NCI-H1694 treated with DMSO at 0.1 percent for 48 hours (cell line): ENCODE results near the gene RTL5.
"Not testable (repeated sequence)": the region's sequence is repeated elsewhere in the genome, so short reads cannot be mapped to it uniquely, and the experiment has no call there.

Experiments used
- DNase-seq: peaks from one replicate; lab custom pipeline; 2025; lab: John Stamatoyannopoulos, UW

The RTL5 gene

GRCh38 chrX:72131317-72132294 lies at the start of gene RTL5:
TSS of gene RTL5 (minus strand) at chrX:72131915.
- DNase-seq, result peak; percentile 89

DNA sequence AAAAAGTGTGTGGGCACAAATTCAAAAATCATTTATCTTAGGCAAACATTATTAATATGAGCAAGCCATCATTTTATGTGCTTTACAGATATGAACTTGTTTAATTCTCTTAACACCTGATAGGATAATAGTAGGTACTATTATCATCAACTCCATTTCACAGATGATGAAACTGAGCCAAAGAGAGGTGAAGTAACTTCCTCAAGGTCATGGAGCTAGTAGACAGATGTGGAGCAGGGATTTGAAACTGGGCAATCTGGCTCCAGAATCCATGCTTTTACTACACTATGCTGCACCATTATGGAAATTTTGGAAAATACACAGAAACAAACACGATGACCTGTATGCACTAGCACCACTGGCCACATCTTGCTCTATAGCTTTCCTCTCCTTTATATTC lies 48.8 kb upstream of the RTL5 start:
- DNase-seq, result peak; percentile 44

DNA sequence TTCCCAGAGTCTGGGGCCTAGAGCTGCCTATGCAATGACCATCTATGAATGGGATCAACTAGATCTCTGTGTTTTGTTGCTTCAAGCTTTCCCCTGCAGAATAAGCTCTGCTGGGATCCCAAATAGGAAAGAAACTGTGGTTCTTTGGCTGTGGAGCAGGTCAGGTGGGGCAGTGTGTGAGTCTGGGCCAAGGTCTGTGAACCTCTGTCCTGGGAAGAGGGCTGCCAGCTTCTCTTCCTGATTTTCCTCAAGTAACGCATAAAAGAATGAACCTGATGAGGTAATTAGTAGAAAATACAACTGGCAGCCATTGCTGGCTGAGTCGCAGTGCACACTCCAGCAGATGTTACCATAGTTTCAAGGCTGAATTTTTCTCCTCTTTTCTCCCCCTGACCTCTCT lies 45.3 kb upstream of the RTL5 start:
- no peak for DNase-seq

GRCh38 chrX:72176289-72176688 lies 44.6 kb upstream of the RTL5 start:
- DNase-seq, result not testable (repeated sequence)

DNA sequence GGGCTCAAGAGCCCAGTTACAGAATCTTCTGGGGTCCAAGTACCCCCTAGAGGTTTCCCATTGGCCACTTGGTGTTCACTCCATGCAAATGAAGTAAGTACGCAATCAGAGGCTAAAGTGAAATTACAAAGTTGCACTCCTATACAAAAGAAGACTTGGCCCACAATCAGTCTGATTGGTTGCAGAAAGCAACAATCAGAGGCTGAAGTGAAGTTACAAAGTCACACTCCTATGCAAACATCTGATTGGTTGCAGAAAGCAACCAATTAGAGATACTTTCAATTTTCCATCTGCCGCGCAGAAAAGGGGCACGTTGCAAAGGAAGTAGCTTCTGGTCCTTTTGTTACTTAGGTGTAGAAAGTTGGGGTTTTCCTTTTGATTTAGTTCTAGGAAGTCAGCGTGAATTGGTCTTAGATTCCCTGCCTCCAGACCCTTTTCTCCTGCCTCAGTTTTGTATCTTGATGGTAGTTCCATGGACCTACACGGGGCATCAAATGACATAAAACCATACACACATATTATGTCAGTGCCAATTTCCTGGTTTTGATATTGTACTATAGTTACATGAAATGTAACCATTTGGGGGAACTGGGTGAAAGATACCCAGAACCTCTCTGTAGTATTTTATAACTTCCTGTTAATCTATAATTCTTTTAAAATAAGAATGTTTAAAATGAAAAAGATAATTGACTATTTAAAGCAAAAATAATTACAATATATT lies 37.5 kb upstream of the RTL5 start:
- no peak for DNase-seq

GRCh38 chrX:72165551-72165950 lies 33.8 kb upstream of the RTL5 start:
- DNase-seq, result no peak

DNA sequence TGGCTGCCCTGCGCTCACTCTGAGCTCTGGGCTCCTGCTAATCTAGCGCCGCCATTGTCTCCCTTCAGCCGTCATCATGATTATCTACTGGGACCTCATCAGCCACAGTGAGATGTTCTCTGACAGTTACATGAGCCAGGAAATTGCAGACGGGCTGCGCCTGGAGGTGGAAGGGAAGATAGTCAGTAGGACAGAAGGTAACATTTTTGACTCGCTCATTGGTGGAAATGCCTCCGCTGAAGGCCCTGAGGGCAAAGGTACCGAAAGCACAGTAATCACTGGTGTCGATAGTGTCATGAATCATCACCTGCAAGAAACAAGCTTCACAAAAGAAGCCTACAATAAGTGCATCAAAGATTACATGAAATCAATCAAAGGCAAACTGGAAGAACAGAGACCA lies 28.1 kb upstream of the RTL5 start:
- DNase-seq, result no peak

- DNase-seq, result no peak
Measured at GRCh38 chrX:72158773-72159172, 27.1 kb upstream of the RTL5 start.

GRCh38 chrX:72146527-72146926 lies 14.8 kb upstream of the RTL5 start:
- no peak for DNase-seq

DNA sequence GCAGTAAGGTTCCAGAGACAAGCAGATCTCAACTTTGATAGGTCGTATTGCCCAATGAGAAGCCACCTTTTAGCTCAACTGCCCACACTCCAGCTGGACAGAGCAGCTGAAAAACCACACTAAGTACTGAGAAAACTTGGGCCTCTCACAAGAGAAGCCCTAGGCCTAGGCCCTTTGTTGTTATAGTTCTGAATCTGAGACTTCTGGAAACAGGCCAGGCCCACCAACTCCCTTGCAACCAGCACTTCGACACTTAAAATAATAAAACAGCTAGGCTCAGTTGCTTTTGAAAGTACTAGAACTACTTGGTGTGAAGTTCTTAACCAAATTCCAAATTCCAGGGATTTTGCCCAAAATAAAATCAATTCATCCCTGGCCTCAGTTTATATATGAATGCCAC lies 13.5 kb upstream of the RTL5 start:
- no peak for DNase-seq

DNA sequence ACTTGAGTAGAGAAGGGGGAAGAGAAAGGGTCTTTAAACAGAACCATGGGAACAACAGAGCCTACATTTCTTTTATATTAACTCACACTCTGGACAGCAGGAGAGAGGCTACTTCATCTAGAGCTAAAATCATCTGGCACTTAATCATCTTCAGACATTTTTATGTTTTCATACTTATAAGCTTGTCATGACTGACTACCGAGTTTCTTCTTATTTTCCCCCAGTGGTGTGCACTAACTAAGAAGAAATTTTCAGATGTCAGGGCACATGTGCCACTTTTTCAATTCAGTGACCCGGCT lies 11.8 kb upstream of the RTL5 start:
- DNase-seq, result no peak

GRCh38 chrX:72142794-72143608 lies 11.3 kb upstream of the RTL5 start:
- peak; percentile 65 for DNase-seq

DNA sequence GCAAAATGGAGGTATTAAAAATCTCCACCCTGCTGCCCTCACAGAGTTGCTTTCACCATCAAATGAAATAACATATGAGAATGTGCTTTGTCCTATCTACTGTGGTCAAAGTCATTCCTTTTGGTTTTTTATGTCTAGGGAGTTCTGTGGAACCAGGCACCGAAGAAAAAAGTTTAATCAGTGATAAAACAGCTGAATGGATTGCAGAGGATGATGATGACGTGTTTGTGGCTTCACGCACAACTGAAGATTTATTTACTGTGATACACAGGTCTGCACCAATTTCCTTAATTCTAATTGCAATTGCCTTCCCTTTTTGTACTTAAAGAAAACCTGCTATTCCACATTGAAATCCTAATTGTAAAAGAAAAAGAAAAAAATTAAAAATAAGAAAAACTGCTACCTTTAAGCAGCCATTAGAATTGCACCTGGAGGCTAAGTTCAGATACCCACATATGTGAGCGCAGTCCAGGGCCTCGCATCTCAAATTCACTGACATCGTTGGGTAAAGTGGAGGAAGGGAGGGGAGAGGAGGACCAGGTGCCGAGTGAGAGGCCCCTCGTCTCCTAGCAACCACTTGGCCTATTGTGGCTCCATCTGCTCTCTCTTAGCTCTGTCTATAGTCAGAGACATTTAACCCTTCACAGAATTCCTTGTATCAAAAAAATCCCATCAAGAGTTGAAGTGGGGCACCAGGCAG lies 10.5 kb upstream of the RTL5 start:
- peak; percentile 97 for DNase-seq

- DNase-seq, result no peak
Measured at GRCh38 chrX:72141372-72142004, 9.8 kb upstream of the RTL5 start.

DNA sequence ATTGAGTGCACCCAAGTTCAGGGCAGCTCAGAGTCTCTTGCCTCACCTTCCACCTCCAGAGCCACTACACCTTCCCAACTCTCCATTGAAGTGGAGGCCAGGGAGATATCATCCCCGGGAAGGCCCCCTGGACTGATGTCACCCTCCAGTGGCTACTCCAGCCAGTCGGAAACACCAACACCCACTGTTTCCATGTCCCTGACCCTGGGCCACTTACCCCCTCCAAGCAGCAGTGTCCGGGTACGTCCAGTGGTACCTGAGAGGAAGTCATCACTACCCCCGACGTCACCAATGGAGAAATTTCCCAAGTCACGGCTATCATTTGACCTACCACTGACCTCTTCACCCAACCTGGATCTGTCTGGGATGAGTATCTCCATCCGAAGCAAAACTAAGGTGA lies 7.8 kb upstream of the RTL5 start:
- no peak for DNase-seq

GRCh38 chrX:72137846-72138495 lies 6.3 kb upstream of the RTL5 start:
- peak; percentile 28 for DNase-seq

DNA sequence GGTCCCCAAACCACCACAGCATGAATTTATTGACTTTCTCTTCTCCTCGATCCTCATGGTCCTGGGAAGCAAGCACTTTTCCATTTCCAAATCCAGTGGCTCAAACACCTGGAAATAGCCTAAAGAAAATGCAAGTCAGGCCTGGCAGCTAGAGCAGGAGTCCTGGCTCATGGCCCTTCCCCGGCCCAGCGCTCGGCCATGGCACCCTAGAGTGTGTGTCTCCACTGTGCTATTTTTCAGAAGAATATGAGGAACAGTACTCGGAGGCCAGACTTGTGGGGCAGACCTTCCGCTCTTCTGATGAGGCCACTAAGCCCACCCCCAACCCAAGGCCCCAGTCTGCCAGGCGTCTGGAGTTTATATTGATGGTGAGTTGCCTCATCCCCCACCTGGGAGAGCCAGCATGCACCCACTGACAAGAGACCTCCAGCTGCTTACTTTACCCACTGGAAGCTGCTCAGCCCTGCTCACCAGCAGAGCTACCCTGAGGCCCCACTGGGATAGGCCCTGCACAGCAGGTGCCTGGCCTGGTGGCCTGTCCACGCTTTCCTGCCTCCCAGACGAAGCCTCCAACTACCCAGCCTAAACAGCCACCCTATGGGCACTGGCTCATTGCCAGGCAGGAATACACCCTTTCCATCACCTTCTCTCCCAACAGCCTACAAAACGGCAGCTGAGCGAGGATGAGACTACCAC lies 2.3 kb upstream of the RTL5 start:
- no peak for DNase-seq

GRCh38 chrX:72132456-72132855 lies 741 bp upstream of the RTL5 start:
- no peak for DNase-seq

DNA sequence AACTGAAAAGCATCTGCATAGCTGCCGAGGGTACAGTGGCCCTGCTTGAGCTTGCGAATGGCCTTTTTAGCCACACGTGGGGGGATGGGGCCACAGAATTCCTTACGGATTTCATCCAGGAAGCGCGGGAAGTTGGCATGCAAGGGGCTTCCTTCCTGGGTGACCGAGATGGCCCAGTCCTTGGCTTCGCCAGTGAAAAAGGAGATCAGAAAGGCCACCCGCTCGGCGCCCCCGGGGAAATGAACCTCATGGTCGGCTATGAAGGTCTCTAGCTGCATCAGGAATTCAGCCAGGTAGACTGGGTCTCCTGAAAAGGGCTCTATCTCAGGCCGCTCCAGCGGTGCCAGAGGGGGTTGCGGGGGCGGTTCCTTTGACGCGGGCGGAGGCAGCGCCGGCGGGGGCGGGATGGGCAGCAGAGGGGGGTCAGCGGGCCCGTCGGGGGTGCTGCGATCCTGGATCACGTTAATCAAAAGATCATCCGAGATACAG lies 909 bp downstream of the RTL5 start:
- no peak for DNase-seq

DNA sequence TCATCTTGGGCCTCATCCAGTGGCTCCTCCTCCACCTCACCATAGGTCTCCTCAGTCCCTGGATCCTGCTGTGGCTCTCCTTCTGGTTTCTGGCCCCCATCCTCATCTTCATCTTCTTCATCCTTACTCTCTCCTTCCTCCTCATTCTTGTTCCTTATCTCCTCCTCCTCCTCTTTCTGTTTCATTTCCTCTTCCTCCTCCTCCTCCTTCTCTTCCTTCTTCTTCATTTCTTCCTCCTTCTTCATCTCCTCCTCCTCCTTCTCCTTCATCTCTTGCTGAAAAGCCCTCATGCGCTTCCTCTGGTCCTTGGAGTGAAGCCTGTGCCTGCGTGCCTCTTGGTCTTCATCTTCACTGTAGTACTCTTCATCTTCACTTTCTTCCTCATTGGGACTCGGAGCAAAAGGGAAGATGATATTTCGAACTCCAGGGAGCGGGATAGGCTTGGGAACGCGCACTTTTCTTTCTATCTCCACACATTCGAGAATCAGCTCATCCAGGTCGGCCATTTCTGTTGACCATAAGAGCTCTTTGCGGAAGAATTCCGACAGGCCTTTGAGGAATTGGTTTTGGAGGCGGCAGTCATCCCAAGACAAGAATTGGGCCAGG lies 1.5 kb downstream of the RTL5 start:
- DNase-seq, result no peak
